ENCODE data around the gene HTRA3.

The HTRA3 gene

GRCh38 chr4:8314691-8315255, 45.2 kb downstream of the HTRA3 start:
- DNase-seq = no peak

DNA sequence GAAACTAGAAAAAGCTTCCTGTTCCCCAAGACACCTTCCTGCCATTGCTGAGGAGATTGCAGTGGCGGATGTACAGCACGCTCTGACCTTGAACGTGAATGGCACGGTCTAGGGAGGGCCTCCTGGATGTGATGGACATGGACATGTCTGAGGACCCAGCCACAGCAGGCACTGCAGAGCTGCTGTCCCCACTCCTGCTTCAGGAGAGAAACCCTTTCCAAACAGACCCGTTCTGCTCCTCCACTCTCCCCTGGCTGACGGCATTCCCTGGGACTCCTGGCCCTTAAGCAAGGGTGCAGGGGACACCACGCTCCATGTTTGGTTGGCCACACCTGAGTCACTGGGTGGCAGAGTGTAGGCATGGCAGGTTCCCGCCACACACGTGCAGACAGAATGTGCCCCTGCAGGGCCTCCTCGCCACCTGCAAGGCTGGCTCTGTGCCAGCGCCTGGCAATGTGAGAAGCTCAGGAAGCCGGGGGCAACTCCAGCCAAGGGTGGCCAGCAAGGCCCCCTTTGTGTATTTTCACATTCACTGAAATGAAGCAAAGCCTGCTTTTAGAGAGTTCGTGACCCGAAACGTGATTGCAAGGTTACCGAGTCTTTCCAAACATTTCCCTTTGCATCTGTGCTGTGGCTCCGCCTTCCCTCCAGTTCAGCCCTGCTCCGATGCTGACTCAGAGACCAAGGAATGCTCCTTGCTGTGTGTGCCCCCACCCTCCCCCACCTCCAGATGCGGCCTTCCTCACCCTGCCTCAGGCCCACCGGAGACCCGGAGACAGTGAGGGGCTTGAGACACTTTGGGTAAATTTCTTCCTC, 46.1 kb downstream of the HTRA3 start:
- DNase-seq = no peak

- DNase-seq = no peak
Measured at GRCh38 chr4:8316251-8316771, 46.8 kb downstream of the HTRA3 start.

DNA sequence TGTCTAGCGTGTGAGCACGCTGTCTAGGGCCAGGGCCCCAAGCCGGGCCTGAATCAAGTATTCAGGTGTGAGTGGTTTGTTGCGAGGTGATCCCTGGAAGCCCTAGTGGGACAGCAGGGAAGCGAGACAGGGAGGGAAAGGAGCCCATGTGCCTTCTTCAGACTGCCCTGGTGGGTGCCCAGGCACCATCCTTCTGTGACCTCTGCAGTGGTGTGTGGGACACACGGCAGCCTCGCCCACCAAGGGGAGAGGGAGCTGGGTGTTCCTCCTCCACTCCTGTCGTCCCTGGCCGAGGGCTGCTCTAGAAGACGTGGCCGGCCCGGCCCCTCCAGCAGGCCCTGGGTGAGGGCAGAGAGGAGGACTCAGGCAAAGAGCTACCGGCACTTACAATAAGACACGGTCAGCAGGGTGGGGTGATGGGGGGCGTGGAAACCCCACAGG, 47.4 kb downstream of the HTRA3 start:
- no peak for DNase-seq

DNA sequence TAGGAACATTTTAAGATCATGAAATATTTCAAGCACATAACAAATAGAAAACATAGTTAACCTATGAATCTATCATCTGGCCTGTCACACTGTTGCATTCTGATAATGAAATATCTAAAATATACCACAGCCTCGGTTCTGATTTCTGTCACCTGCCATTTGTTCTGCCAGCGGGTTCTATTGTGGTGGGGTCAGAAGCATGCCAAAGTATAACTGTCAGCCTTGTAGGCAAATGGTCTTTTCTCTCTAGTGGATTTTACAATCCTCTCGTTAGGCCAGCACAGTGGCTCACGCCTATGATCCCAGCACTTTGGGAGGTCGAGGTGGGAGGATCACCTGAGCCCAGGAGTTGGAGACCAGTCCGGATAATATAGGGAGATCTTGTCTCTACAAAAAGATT, 47.9 kb downstream of the HTRA3 start:
- DNase-seq = no peak

- no peak for DNase-seq
Measured at GRCh38 chr4:8318509-8318908, 49.0 kb downstream of the HTRA3 start.

DNA sequence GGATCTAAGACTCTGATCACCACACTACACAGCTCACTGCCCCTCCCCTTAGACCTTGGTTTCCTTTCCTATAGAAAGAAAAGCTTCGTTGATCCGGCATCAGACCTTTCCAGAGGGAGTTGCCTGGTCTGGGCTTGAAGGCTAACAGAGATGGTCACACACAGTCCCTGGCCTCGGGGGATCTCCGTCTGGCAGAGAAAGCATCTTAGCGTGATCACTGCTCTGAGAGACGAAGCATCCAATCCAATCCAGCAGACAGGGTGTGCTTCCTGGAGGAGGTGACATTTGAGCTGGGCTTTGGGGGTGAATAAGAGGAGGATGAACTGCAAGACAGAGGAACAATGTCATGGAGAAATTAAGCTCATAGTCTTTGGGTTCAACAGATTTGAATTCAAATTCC, 49.5 kb downstream of the HTRA3 start:
- no peak for DNase-seq

- DNase-seq = peak; percentile 46 to 74
Measured at GRCh38 chr4:8319731-8320385, 50.3 kb downstream of the HTRA3 start.

GRCh38 chr4:8320386-8320750, 50.8 kb downstream of the HTRA3 start:
- no peak for DNase-seq

- no peak for DNase-seq
Measured at GRCh38 chr4:8321220-8321619, 51.7 kb downstream of the HTRA3 start.

DNA sequence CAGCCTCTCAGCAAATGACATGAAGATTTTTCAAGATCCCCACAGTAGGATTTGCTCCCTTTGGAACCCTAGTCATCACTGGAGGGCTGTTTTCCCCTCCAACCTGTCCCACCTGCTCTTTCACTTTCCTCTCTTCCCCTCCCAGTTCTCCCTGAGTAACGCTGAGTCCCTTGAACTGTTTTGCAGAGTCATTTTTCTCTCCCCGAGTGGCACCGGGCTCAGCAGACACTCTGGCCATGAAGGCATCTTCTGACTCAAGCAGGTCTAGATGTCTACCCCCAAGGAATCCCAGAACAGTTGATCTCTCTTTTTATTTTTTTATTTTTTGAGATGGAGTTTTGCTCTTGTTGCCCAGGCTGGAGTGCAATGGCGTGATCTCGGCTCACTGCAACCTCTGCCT, 52.2 kb downstream of the HTRA3 start:
- no peak for DNase-seq

GRCh38 chr4:8322794-8323704, 53.5 kb downstream of the HTRA3 start:
- no peak for DNase-seq

DNA sequence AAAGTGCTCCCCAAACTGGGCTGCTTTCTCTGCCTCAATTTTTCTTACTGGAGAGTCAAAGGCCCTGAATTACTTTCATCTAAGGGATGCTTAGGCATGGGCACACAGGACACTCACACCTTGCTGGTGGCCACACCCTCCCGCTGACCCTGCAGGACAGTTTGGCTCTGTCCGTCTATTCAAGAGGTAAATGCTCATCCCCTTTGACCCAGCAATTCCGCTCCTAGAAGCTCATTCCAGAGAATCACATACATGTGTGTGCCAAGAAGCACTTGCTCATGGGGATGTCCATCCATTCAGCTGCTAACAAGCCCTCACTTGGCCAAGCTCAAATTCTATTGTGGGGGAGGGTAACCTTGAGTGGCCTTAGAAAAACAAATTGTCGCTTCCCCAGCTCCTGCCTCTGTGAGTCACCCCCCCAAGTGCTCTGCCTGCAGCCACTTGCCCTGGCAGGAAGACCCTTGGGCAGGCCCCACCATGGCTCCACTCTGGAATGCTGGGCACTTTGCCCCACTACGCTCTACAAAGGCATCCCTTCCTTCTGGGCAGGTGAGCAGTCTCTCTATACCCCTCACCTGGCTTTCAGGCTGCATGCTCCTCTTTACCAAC, 54.5 kb downstream of the HTRA3 start:
- no peak for DNase-seq

GRCh38 chr4:8324640-8325239, 55.2 kb downstream of the HTRA3 start:
- no peak for DNase-seq

DNA sequence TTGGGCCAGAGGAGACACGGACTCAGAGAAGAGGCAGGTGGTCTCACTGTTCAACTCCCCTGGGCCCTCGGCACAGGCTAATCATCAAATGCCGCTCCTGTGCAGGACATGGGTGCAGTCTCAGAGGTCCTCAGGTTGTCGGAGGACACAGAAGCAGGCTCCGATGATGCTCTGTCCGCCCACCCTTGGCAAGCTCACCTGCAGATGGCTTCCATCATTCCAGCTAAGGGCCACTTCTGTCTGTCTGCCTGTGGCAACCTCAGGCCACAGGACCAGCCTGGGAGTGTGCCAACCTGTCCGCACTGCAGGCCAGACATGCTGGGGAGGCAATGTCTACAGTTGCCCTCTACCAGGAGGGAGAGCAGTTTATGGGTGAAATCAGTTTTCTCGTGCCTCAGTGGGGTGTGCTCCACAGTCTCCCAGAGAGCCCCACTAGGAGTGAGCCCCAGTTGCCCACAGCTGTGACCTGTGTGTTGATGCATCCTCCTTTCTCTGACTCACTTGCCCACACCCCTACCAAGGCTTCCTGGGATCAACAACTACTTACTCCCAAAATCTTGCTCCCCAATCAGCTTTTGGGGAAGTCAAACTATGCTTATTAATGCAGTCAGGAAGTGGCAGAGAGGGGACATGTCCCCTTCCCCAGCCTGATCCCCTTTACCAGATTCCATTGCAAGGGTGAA, 55.9 kb downstream of the HTRA3 start:
- no peak for DNase-seq

- DNase-seq = no peak
Measured at GRCh38 chr4:8326206-8326605, 56.7 kb downstream of the HTRA3 start.

DNA sequence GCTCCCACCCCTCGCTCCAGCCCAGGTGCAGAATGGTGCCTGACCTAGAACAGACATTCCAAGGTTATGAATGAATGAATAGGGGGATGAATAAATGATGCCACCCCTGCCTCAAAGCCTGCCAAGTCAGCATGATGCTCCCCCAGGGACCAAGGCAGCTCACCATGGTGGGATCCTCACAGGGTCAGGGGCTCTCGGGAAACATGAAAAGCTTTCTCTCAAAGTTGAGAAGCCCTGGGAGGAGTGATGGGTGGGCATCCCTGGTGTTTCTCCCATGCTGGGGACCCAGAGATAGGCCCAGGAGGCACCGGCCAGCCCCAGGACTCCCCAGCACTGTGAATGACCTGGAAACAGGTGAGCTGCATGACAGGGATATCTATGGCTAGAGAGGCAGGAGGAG, 58.9 kb downstream of the HTRA3 start:
- no peak for DNase-seq

- no peak for DNase-seq
Measured at GRCh38 chr4:8328866-8329559, 59.5 kb downstream of the HTRA3 start.

GRCh38 chr4:8329560-8329858, 60.0 kb downstream of the HTRA3 start:
- DNase-seq = no peak

DNA sequence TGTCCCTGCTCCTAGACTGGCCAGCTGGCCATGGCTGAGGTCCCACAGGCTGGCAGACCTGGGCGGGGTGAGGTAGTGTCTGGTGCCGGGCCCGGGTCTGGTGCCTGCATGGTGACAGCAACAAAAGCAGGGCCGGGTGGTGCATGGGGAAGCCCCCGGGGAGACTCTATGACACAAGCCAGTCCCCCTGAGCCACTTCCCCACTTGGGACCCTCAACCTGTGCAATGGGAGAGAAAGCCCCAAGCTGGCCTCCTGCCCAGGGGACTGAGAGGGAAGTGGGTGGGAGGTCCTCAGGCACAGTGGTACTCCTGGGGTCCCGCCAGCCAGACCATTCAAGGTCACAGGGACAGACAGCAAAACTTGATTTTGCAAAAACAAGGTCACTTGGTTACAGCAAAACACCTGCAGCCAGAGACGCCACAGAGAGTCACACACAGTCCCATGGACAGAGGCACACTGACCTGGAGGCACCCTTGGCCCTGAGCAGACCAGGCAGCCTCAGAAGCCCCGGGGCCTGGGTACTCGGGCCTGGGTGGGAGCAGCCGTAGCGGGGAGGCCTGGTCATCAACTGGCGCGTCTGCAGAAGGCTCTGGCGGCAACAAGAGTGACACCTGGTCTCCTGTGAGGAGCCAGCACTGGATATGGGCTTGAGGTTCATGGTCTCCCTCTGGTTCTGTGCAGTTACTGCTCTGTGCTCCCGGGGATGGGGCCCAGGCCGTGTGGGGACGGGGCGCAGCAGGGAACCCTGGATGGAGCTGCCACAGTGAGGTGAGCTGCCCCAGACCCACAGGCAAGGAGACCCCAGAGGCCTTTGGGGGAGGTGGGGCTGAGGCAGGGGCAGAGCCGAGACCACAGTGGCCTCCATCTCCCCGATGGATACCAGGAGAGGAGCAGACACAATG, 60.6 kb downstream of the HTRA3 start:
- no peak for DNase-seq
